Activated B cell treated with CpG ODN at 0.5 μM for 24 hours (primary cell): ENCODE data around the gene MYL12A. TPM values are rescaled to one million over a fixed set of nuclear protein-coding genes. Genes with fewer than 3 reads are reported as not detected.
"Not testable (repeated sequence)": the region's sequence is repeated elsewhere in the genome, so short reads cannot be mapped to it uniquely, and the experiment has no call there.

Source experiments
- ATAC-seq: fragments of 200-7000 bp; cut with Tn5 transposase; one replicate; pipeline ENCODE4 v1.10.0; 2021; ENCODE audit warnings: low read depth, mild to moderate bottlenecking, moderate library complexity
- CTCF ChIA-PET: fragments of 350-600 bp; sonication (Branson Sonifier 250); formaldehyde crosslinking; loops from one replicate; lab custom pipeline; 2021; ENCODE audit warnings: antibody characterized with exemption; lab: Charles Lee
- POLR2A ChIA-PET: fragments of 350-600 bp; sonication (Branson Sonifier 250); formaldehyde crosslinking; loops from one replicate; lab custom pipeline; 2021; ENCODE audit warnings: antibody characterized with exemption; lab: Charles Lee
- DNase-seq: peaks from one replicate; pipeline ENCODE4 v3.0.0; 2022
- H3K27ac Mint-ChIP-seq: one replicate; pipeline ENCODE4 v1.8.0; 2020; ENCODE audit warnings: mixed read lengths
- H3K27me3 Mint-ChIP-seq: one replicate; pipeline ENCODE4 v1.8.0; 2021; ENCODE audit warnings: mixed read lengths
- H3K36me3 Mint-ChIP-seq: one replicate; pipeline ENCODE4 v1.8.0; 2021; ENCODE audit warnings: low read depth, mixed read lengths
- H3K4me1 Mint-ChIP-seq: one replicate; pipeline ENCODE4 v1.8.0; 2021; ENCODE audit warnings: mixed read lengths
- H3K4me3 Mint-ChIP-seq: one replicate; pipeline ENCODE4 v1.8.0; 2020; ENCODE audit warnings: mild to moderate bottlenecking, mixed read lengths
- H3K9me3 Mint-ChIP-seq: one replicate; pipeline ENCODE4 v1.8.0; 2020; ENCODE audit warnings: mixed read lengths
- CTCF ChIP-seq: fragments of 200-600 bp; IDR thresholded peaks from one replicate; pipeline ENCODE4 v1.8.0; 2022; ENCODE audit warnings: antibody characterized with exemption, mild to moderate bottlenecking
- intact Hi-C: fragments of 100-400 bp; cut with micrococcal nuclease; formaldehyde crosslinking; loops from one replicate; pipeline ENCODE4 v1.15.1; 2024
- total RNA-seq: library from RNA; stranded (reverse); gene quantifications from 2 replicates; pipeline ENCODE4 v1.2.3, GENCODE V29; 2022

Gene MYL12A
- 394 and 395 TPM in 2 replicates for total RNA-seq

- no peak for TF ChIP-seq CTCF
- Mint-ChIP-seq H3K27ac (peak within 1 kb of the TSS; percentile 99), H3K9me3 (no peaks in the 10 kb centered on the region), H3K36me3 (peaks cover 46% of the 10 kb centered on the region), H3K4me1 (peaks cover 57% of the 10 kb centered on the region), H3K4me3 (peak within 1 kb of the TSS; percentile 94), H3K27me3 (no peaks in the 10 kb centered on the region)
- ATAC-seq (peak; percentile 71), DNase-seq (peak; percentile 95)
- ChIA-PET CTCF (interaction anchor here (0.6 to 6.2 kb wide), 15 partner anchors 14 to 419 kb away, joined by 3 to 119 read pairs (median 11); partner anchors contain the start of gene MYL12B), POLR2A (interaction anchor here (0.6 to 9.2 kb wide), 48 partner anchors 9 to 591 kb away, joined by 3 to 166 read pairs (median 6); partner anchors contain the start of genes EMILIN2, MYL12B, SMCHD1 and TGIF1)
- intact Hi-C loops: loop anchor here (1.0 to 5.0 kb wide), 11 partner anchors 14 to 592 kb away; partner anchors contain the start of genes EMILIN2, LPIN2 and SMCHD1
These were observed at the start of gene MYL12A for GRCh38 chr18:3247240-3248061. Gene MYL12A (plus strand): TSS chr18:3247801. CDS start chr18:3253248, 5,447 bp downstream.

GRCh38 chr18:3198260-3198860 lies 49.2 kb upstream of the MYL12A start:
- H3K9me3 Mint-ChIP-seq, H3K4me3 Mint-ChIP-seq, intact Hi-C loops, H3K36me3 Mint-ChIP-seq, H3K4me1 Mint-ChIP-seq, ATAC-seq, DNase-seq, H3K27me3 Mint-ChIP-seq, H3K27ac Mint-ChIP-seq: not testable (repeated sequence)
- ChIA-PET POLR2A (interaction anchor here (0.7 kb wide), 1 partner anchor 22 kb away, joined by 3 read pairs; no protein-coding TSS in a partner anchor), CTCF (interaction anchor here (0.6 kb wide), 1 partner anchor 203 kb away, joined by 3 read pairs; no protein-coding TSS in a partner anchor)

GRCh38 chr18:3199942-3200645 lies 47.5 kb upstream of the MYL12A start:
- ChIA-PET POLR2A (no interaction called here), CTCF (no interaction called here)
- Mint-ChIP-seq H3K36me3 (peaks cover 9% of the 10 kb centered on the region), H3K27ac (no peak overlapping the region), H3K4me1 (peaks cover 4% of the 10 kb centered on the region), H3K4me3 (no peak overlapping the region), H3K27me3 (no peaks in the 10 kb centered on the region), H3K9me3 (peaks cover 17% of the 10 kb centered on the region)
- intact Hi-C loops: no loop called here
- TF ChIP-seq CTCF: no peak
- no peak for DNase-seq
- ATAC-seq: no peak

GRCh38 chr18:3205239-3205638 lies 42.4 kb upstream of the MYL12A start:
- POLR2A ChIA-PET: interaction anchor here (0.6 to 1.1 kb wide), 2 partner anchors 18 to 27 kb away, joined by 3 to 7 read pairs; no protein-coding TSS in a partner anchor
- no peaks in the 10 kb centered on the region for H3K27me3 Mint-ChIP-seq

More at GRCh38 chr18:3205239-3205638, 42.4 kb upstream of the MYL12A start:
- CTCF ChIA-PET: no interaction called here
- TF ChIP-seq CTCF: no peak
- Mint-ChIP-seq H3K9me3 (peaks cover 24% of the 10 kb centered on the region), H3K27ac (no peak overlapping the region), H3K4me3 (no peak overlapping the region), H3K4me1 (no peaks in the 10 kb centered on the region), H3K36me3 (peaks cover 24% of the 10 kb centered on the region)
- ATAC-seq (no peak), DNase-seq (no peak)
- intact Hi-C loops: no loop called here
